ENCODE data around the gene PSMC6. TPM values are rescaled to one million over a fixed set of nuclear protein-coding genes. Genes with fewer than 3 reads are reported as not detected.
A peak's percentile ranks its signal among the peaks of the same experiment; 100 is the strongest.

The PSMC6 gene
- total RNA-seq, 3 donors from 2014 or later (not counting 1 experiment from before 2014, with no cell fraction given) = 148 to 160 (median 159) TPM

GRCh38 chr14:52776816-52777215 is 69.8 kb downstream of the PSMC6 start:
- no peak overlapping the region for H3K4me3 Mint-ChIP-seq
- Histone ChIP-seq H3K27me3 (ENCODE audit: control insufficient read depth, insufficient read depth, low read length) (no peaks in the 10 kb centered on the region), H3K4me1 (ENCODE audit: control insufficient read depth, insufficient read depth, low read length) (no peaks in the 10 kb centered on the region), H3K4me3 (ENCODE audit: low read length) (no peak overlapping the region), H3K36me3 (ENCODE audit: control insufficient read depth, insufficient read depth, low read length) (peaks cover 44% of the 10 kb centered on the region), H3K9me3 (ENCODE audit: control insufficient read depth, insufficient read depth, low read length) (no peaks in the 10 kb centered on the region), H3K27ac (ENCODE audit: low read length) (no peak overlapping the region)
- no peak for ATAC-seq
- H3K4me1 Mint-ChIP-seq = no peaks in the 10 kb centered on the region
- H3K27ac Mint-ChIP-seq = no peak overlapping the region
- intact Hi-C loops (cut with micrococcal nuclease) = no loop called here
- no peak for TF ChIP-seq CTCF (IDR thresholded peaks at IDR 0.05)
- WGBS (ENCODE audit: insufficient coverage) = 93% methylated on average over 6 of the region's 7 CpGs
- H3K27me3 Mint-ChIP-seq (ENCODE audit: low read depth in 2 of 2) = no peaks in the 10 kb centered on the region
- no peaks in the 10 kb centered on the region for H3K9me3 Mint-ChIP-seq
- DNase-seq = peak in 1 of 2 donors; percentile 26
- H3K36me3 Mint-ChIP-seq = peaks cover 13% of the 10 kb centered on the region

Other genes with a start within 250 kb of the PSMC6 start
- 10 to 100 TPM; 16.5 to 22.0 (median 20.7) TPM for gene TXNDC16, start 154.7 kb upstream of the PSMC6 start, total RNA-seq
- 1 to 10 TPM in 1 of 3 donors, under 1 TPM in 2; 0.42 to 1.4 (median 0.57) TPM for gene GPR137C, start 154.4 kb upstream of the PSMC6 start, total RNA-seq
- gene ERO1A, start 11.6 kb upstream of the PSMC6 start, total RNA-seq = 10 to 100 TPM; 35.4 to 47.7 (median 42.5) TPM
- gene STYX, start 23.0 kb downstream of the PSMC6 start, total RNA-seq = 10 to 100 TPM; 13.3 to 22.9 (median 18.3) TPM
- gene GNPNAT1, start 84.4 kb downstream of the PSMC6 start, total RNA-seq = 1 to 10 TPM; 5.6 to 7.5 (median 7.0) TPM
- gene FERMT2, start 243.8 kb downstream of the PSMC6 start, total RNA-seq = 1 to 10 TPM in 1 of 3 donors, under 1 TPM in 2; 0.58 to 1.7 (median 0.92) TPM